Neuronal stem cell (in vitro differentiated cells): ENCODE measurements around the gene ZNF423.
A peak's percentile ranks its signal among the peaks of the same experiment; 100 is the strongest.

Source experiments
- DNase-seq: peaks from one replicate; pipeline ENCODE4 v3.0.0-alpha.2; 2013; ENCODE audit warnings: low spot score
- H2AFZ ChIP-seq: one replicate; pipeline ENCODE4 v1.6.1; 2013; ENCODE audit warnings: mild to moderate bottlenecking, low read length, inconsistent platforms
- H2AK5ac ChIP-seq: 2 replicates; pipeline ENCODE4 v1.6.1; 2013; ENCODE audit warnings: low read depth, mild to moderate bottlenecking, inconsistent platforms, low read length, moderate library complexity, mixed read lengths
- H2BK120ac ChIP-seq: 2 replicates; pipeline ENCODE4 v1.6.1; 2013; ENCODE audit warnings: low read depth, mild to moderate bottlenecking, inconsistent platforms, low read length, moderate library complexity, mixed read lengths
- H2BK12ac ChIP-seq: one replicate; pipeline ENCODE4 v1.6.1; 2013; ENCODE audit warnings: low read length, inconsistent platforms
- H2BK15ac ChIP-seq: 2 replicates; pipeline ENCODE4 v1.6.1; 2013; ENCODE audit warnings: mild to moderate bottlenecking, low read length, inconsistent platforms, mixed read lengths
- H2BK5ac ChIP-seq: one replicate; pipeline ENCODE4 v1.6.1; 2013; ENCODE audit warnings: inconsistent platforms, mild to moderate bottlenecking, low read length, moderate library complexity
- H3K14ac ChIP-seq: one replicate; pipeline ENCODE4 v1.6.1; 2013; ENCODE audit warnings: low read length, inconsistent platforms
- H3K18ac ChIP-seq: 2 replicates; pipeline ENCODE4 v1.6.1; 2013; ENCODE audit warnings: low read length, inconsistent platforms
- H3K23ac ChIP-seq: 2 replicates; pipeline ENCODE4 v1.6.1; 2013; ENCODE audit warnings: low read depth, mild to moderate bottlenecking, mixed read lengths, low read length, inconsistent platforms; ENCODE audit not compliant: poor library complexity
- H3K27ac ChIP-seq: replicated peaks from 3 replicates; pipeline ENCODE4 v1.5.1; 2013; ENCODE audit warnings: low read length, inconsistent platforms
- H3K27me3 ChIP-seq, 3 experiments: 2 replicates each; pipeline ENCODE4 v1.6.1; 2013; ENCODE audit warnings: low read length in 3 of 3, mild to moderate bottlenecking in 2 of 3, inconsistent platforms in 1 of 3, low read depth in 1 of 3, mixed read lengths in 1 of 3, moderate library complexity in 1 of 3; ENCODE audit not compliant: control insufficient read depth in 3 of 3, insufficient read depth in 3 of 3
- H3K36me3 ChIP-seq, 2 donors: replicated peaks in 1 of 2; 2 replicates each; pipeline ENCODE4 v1.6.1; 2013; ENCODE audit warnings: low read length in 2 of 2; ENCODE audit not compliant: control insufficient read depth in 2 of 2, insufficient read depth in 2 of 2
- H3K4ac ChIP-seq: 2 replicates; pipeline ENCODE4 v1.6.1; 2013; ENCODE audit warnings: inconsistent platforms, mild to moderate bottlenecking, low read length, moderate library complexity
- H3K4me1 ChIP-seq, 2 donors: 1 replicate in 1 of 2; 2 replicates in 1 of 2; pipeline ENCODE4 v1.6.1; 2013; ENCODE audit warnings: low read length in 2 of 2, low read depth in 1 of 2; ENCODE audit not compliant: control insufficient read depth in 2 of 2, insufficient read depth in 1 of 2
- H3K4me2 ChIP-seq: one replicate; pipeline ENCODE4 v1.6.1; 2013; ENCODE audit warnings: mild to moderate bottlenecking, low read length, inconsistent platforms; ENCODE audit not compliant: insufficient read depth, poor library complexity, severe bottlenecking
- H3K4me3 ChIP-seq, 2 donors: 2 replicates each; pipeline ENCODE4 v1.5.1; 2013; ENCODE audit warnings: low read length in 2 of 2, mild to moderate bottlenecking in 2 of 2, inconsistent platforms in 1 of 2, moderate library complexity in 1 of 2
- H3K79me1 ChIP-seq: one replicate; pipeline ENCODE4 v1.6.1; 2013; ENCODE audit warnings: low read depth, mild to moderate bottlenecking, inconsistent platforms, low read length, moderate library complexity
- H3K9ac ChIP-seq: one replicate; pipeline ENCODE4 v1.6.1; 2013; ENCODE audit warnings: mild to moderate bottlenecking, low read depth, low read length, inconsistent platforms; ENCODE audit not compliant: poor library complexity
- H3K9me3 ChIP-seq, 2 donors: replicated peaks in 1 of 2; 2 replicates each; pipeline versions ENCODE3 to v1.6.1; 2013; ENCODE audit warnings: low read length in 2 of 2, mild to moderate bottlenecking in 2 of 2, inconsistent platforms in 1 of 2, low read depth in 1 of 2, mixed read lengths in 1 of 2, moderate library complexity in 1 of 2; ENCODE audit not compliant: control insufficient read depth in 2 of 2, insufficient read depth in 1 of 2
- H4K8ac ChIP-seq: one replicate; pipeline ENCODE4 v1.6.1; 2013; ENCODE audit warnings: low read depth, mild to moderate bottlenecking, inconsistent platforms, low read length, moderate library complexity
- H4K91ac ChIP-seq: one replicate; pipeline ENCODE4 v1.6.1; 2013; ENCODE audit warnings: low read length, low read depth, mild to moderate bottlenecking, inconsistent platforms; ENCODE audit not compliant: poor library complexity
- WGBS, 2 donors: extraction: QIAGEN DNeasy Blood & Tissue Kit; methylation state at CpG; one replicate each; pipeline ENCODE4 v1.1.7; 2013; ENCODE audit warnings: missing lambda C conversion rate in 2 of 2, mixed read lengths in 1 of 2; ENCODE audit not compliant: insufficient read length in 2 of 2, insufficient replicate concordance in 1 of 2; ENCODE audit errors: extremely low coverage in 2 of 2; 5-methylcytosine and 5-hydroxymethylcytosine counted together

ZNF423 gene

DNA sequence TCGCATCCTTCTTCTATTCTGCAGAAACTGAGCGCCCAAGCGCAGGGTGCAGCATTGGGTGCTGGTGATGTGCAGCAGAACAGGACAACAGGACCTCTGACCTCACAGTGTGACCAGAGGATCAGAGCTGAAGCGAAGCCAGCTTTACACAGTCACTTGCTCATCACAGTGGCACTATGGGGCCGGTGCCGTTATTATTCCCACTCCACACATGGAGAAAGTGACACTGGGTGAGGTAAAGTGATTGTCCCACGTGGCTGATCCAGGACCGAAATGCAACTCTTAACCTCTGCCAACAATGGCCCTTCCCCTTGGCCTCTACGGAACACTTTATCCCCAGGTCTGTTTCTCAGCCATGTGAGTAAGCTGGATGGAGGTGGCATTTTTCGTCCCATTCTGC is 311.1 kb downstream of the ZNF423 start:
- H3K14ac ChIP-seq, result no peak overlapping the region
- H3K9me3 ChIP-seq, result no peaks in the 10 kb centered on the region
- H3K23ac ChIP-seq, result no peak overlapping the region
- no peak overlapping the region for H3K9ac ChIP-seq
- no peak overlapping the region for H2BK12ac ChIP-seq
- no peak overlapping the region for H3K4me3 ChIP-seq
- H3K4me1 ChIP-seq, result peaks cover 23 to 39% of the 10 kb centered on the region in 2 donors
- H3K27me3 ChIP-seq, result no peaks in the 10 kb centered on the region
- peaks cover 5% of the 10 kb centered on the region for H3K79me1 ChIP-seq
- no peak for DNase-seq
- H2BK15ac ChIP-seq, result no peak overlapping the region
- H3K27ac ChIP-seq, result no peak overlapping the region
- no peak overlapping the region for H3K4ac ChIP-seq
- no CpG with 5 or more reads among the region's 10 CpGs for WGBS, 2 donors
- peaks cover 0 to 6% of the 10 kb centered on the region in 2 donors for H3K36me3 ChIP-seq
- no peak overlapping the region for H2AFZ ChIP-seq
- H4K8ac ChIP-seq, result no peak overlapping the region
- no peak overlapping the region for H3K4me2 ChIP-seq
- peak overlapping the region; percentile 6 for H3K18ac ChIP-seq
- no peak overlapping the region for H2BK120ac ChIP-seq
- no peak overlapping the region for H2BK5ac ChIP-seq
- H2AK5ac ChIP-seq, result no peak overlapping the region
- no peak overlapping the region for H4K91ac ChIP-seq

DNA sequence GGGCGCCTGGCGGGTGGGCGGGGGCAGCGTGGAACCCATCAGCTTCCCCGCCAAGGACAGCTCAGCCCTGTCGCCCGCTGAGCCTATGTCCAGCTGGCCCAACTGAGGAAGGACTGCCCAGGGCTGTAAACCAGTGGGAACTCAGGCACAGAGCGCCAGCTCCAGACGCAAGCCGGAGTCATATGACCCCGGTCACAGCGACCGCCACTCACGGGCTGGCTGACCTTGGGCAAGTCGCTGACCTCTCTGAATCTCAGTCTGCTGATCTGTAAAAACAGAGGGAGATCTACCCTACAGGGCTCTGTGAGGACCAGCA is 312.3 kb downstream of the ZNF423 start:
- H3K9me3 ChIP-seq, result no peaks in the 10 kb centered on the region
- H2BK120ac ChIP-seq, result no peak overlapping the region
- no peak for DNase-seq
- peak overlapping the region; percentile 17 for H3K18ac ChIP-seq
- H3K4me2 ChIP-seq, result no peak overlapping the region
- H2BK5ac ChIP-seq, result no peak overlapping the region
- H3K14ac ChIP-seq, result no peak overlapping the region
- H4K91ac ChIP-seq, result no peak overlapping the region
- H2BK12ac ChIP-seq, result no peak overlapping the region
- H3K27me3 ChIP-seq, result no peaks in the 10 kb centered on the region
- H3K23ac ChIP-seq, result no peak overlapping the region
- no peak overlapping the region for H3K27ac ChIP-seq
- no peak overlapping the region for H4K8ac ChIP-seq
- no peak overlapping the region for H3K4me3 ChIP-seq
- no peak overlapping the region for H2AFZ ChIP-seq
- H3K4ac ChIP-seq, result no peak overlapping the region
- no peak overlapping the region for H3K9ac ChIP-seq
- no peak overlapping the region for H2BK15ac ChIP-seq
- H3K79me1 ChIP-seq, result peaks cover 5% of the 10 kb centered on the region
- peaks cover 0 to 6% of the 10 kb centered on the region in 2 donors for H3K36me3 ChIP-seq
- peaks cover 16 to 35% of the 10 kb centered on the region in 2 donors for H3K4me1 ChIP-seq
- WGBS, 2 donors, result no CpG with 5 or more reads among the region's 15 CpGs
- H2AK5ac ChIP-seq, result no peak overlapping the region

DNA sequence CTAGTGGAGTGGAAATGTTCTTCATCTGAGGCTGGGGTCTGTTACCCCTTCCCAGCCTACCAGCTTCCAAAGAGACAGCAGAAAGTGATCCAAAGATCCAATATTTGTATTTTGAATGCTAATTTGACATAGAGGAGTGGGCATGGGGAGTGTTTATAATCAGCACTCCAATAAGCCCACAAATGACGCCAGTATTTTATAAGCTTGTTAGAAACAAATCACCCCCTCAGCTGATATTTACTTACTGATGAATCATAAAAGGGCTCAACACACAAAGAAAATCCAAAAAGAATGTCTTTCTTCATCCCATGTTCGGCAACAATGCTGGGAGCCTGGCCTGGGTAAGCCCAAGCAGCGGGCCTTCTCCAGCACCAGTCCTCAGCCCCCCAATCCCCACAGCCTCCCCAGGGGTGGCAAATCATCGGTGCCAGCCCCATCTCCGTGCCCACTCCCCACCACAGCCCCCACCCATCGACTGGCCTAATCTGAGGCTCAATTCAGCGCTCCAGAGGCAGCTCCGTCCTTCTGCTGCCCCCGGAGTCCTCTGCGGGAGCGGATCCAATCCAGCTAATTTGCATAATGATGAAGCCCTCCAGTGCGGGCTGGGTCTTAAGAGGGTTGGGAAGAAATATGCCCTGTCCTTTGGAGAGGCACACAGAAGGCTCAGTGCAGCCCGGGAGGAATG is 312.8 kb downstream of the ZNF423 start:
- Histone ChIP-seq H3K14ac (no peak overlapping the region), H2BK120ac (no peak overlapping the region), H3K4ac (no peak overlapping the region), H3K27me3 (no peaks in the 10 kb centered on the region), H3K4me2 (no peak overlapping the region), H2BK12ac (no peak overlapping the region), H2BK15ac (no peak overlapping the region), H2BK5ac (no peak overlapping the region), H4K91ac (no peak overlapping the region), H2AK5ac (no peak overlapping the region), H3K9ac (no peak overlapping the region), H2AFZ (no peak overlapping the region), H3K23ac (no peak overlapping the region), H3K18ac (peak overlapping the region; percentile 84), H3K9me3 (no peaks in the 10 kb centered on the region), H3K36me3 (peaks cover 0 to 6% of the 10 kb centered on the region in 2 donors), H4K8ac (no peak overlapping the region), H3K4me1 (peaks cover 14 to 38% of the 10 kb centered on the region in 2 donors), H3K79me1 (peaks cover 5% of the 10 kb centered on the region), H3K4me3 (no peak overlapping the region), H3K27ac (no peak overlapping the region)
- no CpG with 5 or more reads among the region's 13 CpGs for WGBS, 2 donors
- DNase-seq, result no peak

DNA sequence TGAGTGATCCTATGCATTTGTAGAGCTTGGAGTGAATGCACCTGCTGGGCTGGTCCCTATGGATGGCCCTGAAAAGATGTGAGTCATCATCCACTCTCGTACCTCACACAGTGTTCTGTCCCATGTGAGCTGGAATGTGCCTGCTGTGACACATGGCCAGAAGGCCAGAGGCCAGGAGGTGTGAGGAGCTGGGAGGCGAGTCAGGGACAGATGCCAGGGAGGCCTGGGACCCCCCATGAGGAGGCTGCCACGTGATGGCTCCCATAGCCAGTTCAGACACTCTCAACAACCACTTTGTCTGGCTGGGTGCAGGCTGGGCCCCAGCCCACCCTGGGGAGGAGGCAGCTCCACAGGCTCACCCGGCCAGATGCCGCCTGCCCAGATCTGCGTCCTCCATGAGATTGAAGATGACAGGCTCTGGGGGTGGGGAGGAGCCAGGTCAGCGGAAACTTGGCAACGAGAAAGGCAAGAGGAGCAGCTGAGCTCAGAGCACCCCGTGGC is 313.5 kb downstream of the ZNF423 start:
- H3K79me1 ChIP-seq, result peaks cover 5% of the 10 kb centered on the region
- H4K91ac ChIP-seq, result no peak overlapping the region
- peak overlapping the region; percentile 30 for H3K18ac ChIP-seq
- no peak overlapping the region for H2BK120ac ChIP-seq
- H2BK15ac ChIP-seq, result no peak overlapping the region
- no peak overlapping the region for H3K4me3 ChIP-seq
- no peak overlapping the region for H3K4me2 ChIP-seq
- H2AK5ac ChIP-seq, result no peak overlapping the region
- H3K4me1 ChIP-seq, result peaks cover 12 to 36% of the 10 kb centered on the region in 2 donors
- no peak overlapping the region for H3K9ac ChIP-seq
- H3K4ac ChIP-seq, result no peak overlapping the region
- H2BK5ac ChIP-seq, result no peak overlapping the region
- peak overlapping the region; percentile 11 for H3K14ac ChIP-seq
- H2AFZ ChIP-seq, result no peak overlapping the region
- no peak for DNase-seq
- no peaks in the 10 kb centered on the region for H3K27me3 ChIP-seq
- no peak overlapping the region for H2BK12ac ChIP-seq
- H3K23ac ChIP-seq, result no peak overlapping the region
- H3K36me3 ChIP-seq, result peaks cover 0 to 6% of the 10 kb centered on the region in 2 donors
- no peak overlapping the region for H4K8ac ChIP-seq
- no peaks in the 10 kb centered on the region for H3K9me3 ChIP-seq
- no peak overlapping the region for H3K27ac ChIP-seq
- WGBS, 2 donors, result no CpG with 5 or more reads among the region's 9 CpGs
